NT2/D1 (cell line): ENCODE data around the gene RIPOR3.

Experiments used
- SUZ12 ChIP-seq: IDR thresholded peaks from 2 replicates; pipeline ENCODE4 v1.6.1; 2011; ENCODE audit not compliant: insufficient read length, insufficient read depth; ENCODE audit errors: extremely low read depth
- YY1 ChIP-seq: IDR thresholded peaks from 2 replicates; pipeline ENCODE4 v1.6.1; 2011; ENCODE audit not compliant: insufficient read length, insufficient read depth
- ZNF274 ChIP-seq: IDR thresholded peaks from 2 replicates; pipeline ENCODE4 v1.6.1; 2011; ENCODE audit warnings: mild to moderate bottlenecking, low read depth, low read length

DNA sequence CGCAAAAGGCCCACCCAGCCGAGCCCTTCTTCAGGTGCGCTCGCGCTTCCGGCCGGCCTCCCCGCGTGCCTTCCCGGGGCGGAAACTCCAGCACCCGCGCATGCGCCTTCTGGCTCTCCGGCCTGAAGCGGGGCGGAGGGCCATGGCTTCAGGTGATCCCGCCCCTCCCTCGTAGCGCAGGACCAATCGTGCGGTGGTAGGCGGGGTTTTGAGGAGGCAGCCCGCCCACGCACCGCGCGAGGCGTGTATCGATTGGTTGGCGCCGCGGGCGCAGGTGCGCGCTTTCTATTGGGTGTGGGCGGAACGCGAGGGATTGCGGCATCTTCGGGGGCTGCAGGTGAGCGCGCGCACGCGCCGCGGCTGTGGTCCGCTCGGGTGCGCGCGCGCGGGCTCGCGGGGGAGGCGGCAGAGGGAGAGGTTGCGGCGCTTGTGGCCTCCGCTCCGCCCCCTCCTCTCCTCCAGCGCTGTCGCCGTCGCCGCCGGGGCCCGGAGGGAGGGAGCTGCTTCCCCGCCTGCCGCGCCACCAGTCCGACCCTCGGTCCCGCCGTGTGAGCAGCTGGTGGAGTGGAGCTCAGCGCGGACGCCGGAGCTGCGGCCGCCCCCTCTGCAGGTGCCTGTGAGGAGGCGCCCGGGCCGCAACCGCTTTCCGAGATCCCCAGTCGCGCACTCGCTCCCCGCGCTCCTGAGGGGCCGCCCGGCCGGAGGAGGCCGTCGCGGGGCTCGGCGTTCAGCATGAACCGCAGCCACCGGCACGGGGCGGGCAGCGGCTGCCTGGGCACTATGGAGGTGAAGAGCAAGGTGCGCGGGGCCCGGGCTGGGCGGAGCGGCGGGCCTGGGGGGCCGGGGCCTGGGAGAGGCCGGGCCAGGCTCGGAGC, 40.0 kb upstream of the RIPOR3 start, which contains the start of gene PARD6B:
- TF ChIP-seq ZNF274 (no peak), YY1 (no peak), SUZ12 (no peak)
